Gastrocnemius medialis (tissue), 4 donors: ENCODE results near the gene ARMH2. TPM values are rescaled to one million over a fixed set of nuclear protein-coding genes. Genes with fewer than 3 reads are reported as not detected.

ENCODE experiments used
- ATAC-seq, 2 donors: fragments of 150-250 bp; one replicate each; pipeline ENCODE4 v1.9.1; 2016
- DNase-seq, 2 donors: peaks; one replicate each; pipeline ENCODE4 v3.0.0-alpha.2; 2019
- H3K27ac ChIP-seq, 4 donors: fragments of 200-600 bp; sonication (generic); 1 replicate in 1 of 4; 2 replicates in 3 of 4; pipeline ENCODE4 v1.5.1; 2016 to 2018; ENCODE audit warnings: mild to moderate bottlenecking in 2 of 4, moderate library complexity in 1 of 4
- H3K27me3 ChIP-seq, 3 donors: fragments of 200-600 bp; sonication (generic) in 2 of 3; 1 replicate in 1 of 3; 2 replicates in 2 of 3; pipeline versions ENCODE4 v1.5.1 to v1.6.0; 2016 to 2019; ENCODE audit warnings: mild to moderate bottlenecking in 1 of 3, moderate library complexity in 1 of 3
- H3K36me3 ChIP-seq, 2 donors: fragments of 200-600 bp; sonication (generic) in 1 of 2; one replicate each; pipeline ENCODE4 v1.5.1; 2017 to 2018
- H3K4me1 ChIP-seq, 2 donors: fragments of 200-600 bp; sonication (generic) in 1 of 2; one replicate each; pipeline ENCODE4 v1.5.1; 2016 to 2017; ENCODE audit warnings: mild to moderate bottlenecking in 2 of 2
- H3K4me3 ChIP-seq, 4 donors: fragments of 200-600 bp; sonication (generic) in 3 of 4; 1 replicate in 1 of 4; 2 replicates in 3 of 4; pipeline ENCODE4 v1.5.1; 2016 to 2019; ENCODE audit warnings: mild to moderate bottlenecking in 2 of 4
- H3K9me3 ChIP-seq, 3 donors: fragments of 200-600 bp; sonication (generic) in 2 of 3; 1 replicate in 1 of 3; 2 replicates in 2 of 3; pipeline ENCODE4 v1.5.1; 2016 to 2019
- CTCF ChIP-seq, 5 experiments: fragments of 450-650 bp in 3 of 5; fragments of 200-600 bp in 2 of 5; sonication (generic) in 2 of 5; IDR thresholded peaks in 4 of 5; conservative IDR thresholded peaks in 1 of 5; 1 replicate in 4 of 5; 2 replicates in 1 of 5; pipeline ENCODE4 v1.5.1; 2016 to 2019; ENCODE audit warnings: antibody characterized with exemption in 5 of 5, mild to moderate bottlenecking in 3 of 5, moderate library complexity in 3 of 5
- POLR2A ChIP-seq, 2 donors: fragments of 450-650 bp; IDR thresholded peaks; one replicate each; pipeline ENCODE4 v1.6.1; 2017; ENCODE audit warnings: antibody characterized with exemption in 2 of 2, mild to moderate bottlenecking in 2 of 2, moderate library complexity in 2 of 2
- in situ Hi-C, 4 donors: fragments of 200-750 bp; cut with MboI; loops; one replicate each; pipeline versions ENCODE4 v1.15.0 to v1.8.0; 2017; ENCODE audit warnings: low sequenced_read_pairs in 4 of 4
- intact Hi-C: fragments of 100-400 bp; cut with DNase I; formaldehyde crosslinking; loops from one replicate; pipeline ENCODE4 v1.15.1; 2023; ENCODE audit warnings: low total_unique reads
- total RNA-seq, 4 donors: library from RNA; depleted of rRNA; stranded (reverse); fragments of >200 nt; gene quantifications; one replicate each; pipeline versions ENCODE4 v1.1.0 to v1.2.3, GENCODE V29; 2016

Gene ARMH2
- total RNA-seq, 4 donors from 2014 or later = not detected

DNA sequence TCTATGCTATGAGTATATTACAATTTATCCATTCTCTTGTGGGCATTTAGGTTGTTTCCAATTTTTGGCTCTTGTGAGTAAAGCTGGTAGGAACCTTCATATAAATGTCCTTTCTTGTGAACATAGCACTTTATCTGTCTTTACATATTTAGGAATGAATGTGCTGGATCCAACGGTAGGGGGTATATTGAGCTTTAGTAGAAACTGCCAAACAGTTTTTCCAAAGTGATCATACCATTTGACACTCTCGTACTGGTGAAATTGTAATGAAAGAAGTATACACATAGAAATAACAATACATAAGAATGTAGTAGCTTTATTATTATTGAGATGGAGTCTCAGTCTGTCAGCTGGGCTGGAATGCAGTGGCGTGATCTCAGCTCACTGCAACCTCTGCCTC, 30.9 kb upstream of the ARMH2 start:
- no peak overlapping the region for H3K4me3 ChIP-seq
- DNase-seq = no peak
- peaks cover 5 to 47% of the 10 kb centered on the region in 2 donors for H3K36me3 ChIP-seq
- no peak for TF ChIP-seq POLR2A (IDR thresholded peaks at IDR 0.05)
- TF ChIP-seq CTCF (IDR thresholded peaks at IDR 0.05 in 4 of 5, conservative IDR thresholded peaks at IDR 0.05 in 1 of 5) = no peak
- no peak for ATAC-seq
- H3K27me3 ChIP-seq = no peaks in the 10 kb centered on the region
- no peaks in the 10 kb centered on the region for H3K9me3 ChIP-seq
- H3K4me1 ChIP-seq = no peaks in the 10 kb centered on the region
- in situ Hi-C loops = no loop called here
- no peak overlapping the region for H3K27ac ChIP-seq
- intact Hi-C loops = no loop called here

GRCh38 chr6:24827970-24828369, 29.3 kb upstream of the ARMH2 start:
- Histone ChIP-seq H3K36me3 (peaks cover 5 to 64% of the 10 kb centered on the region in 2 donors), H3K9me3 (no peaks in the 10 kb centered on the region), H3K27ac (no peak overlapping the region), H3K4me3 (no peak overlapping the region), H3K27me3 (no peaks in the 10 kb centered on the region), H3K4me1 (no peaks in the 10 kb centered on the region)
- TF ChIP-seq POLR2A (IDR thresholded peaks at IDR 0.05) (no peak), CTCF (IDR thresholded peaks at IDR 0.05 in 4 of 5, conservative IDR thresholded peaks at IDR 0.05 in 1 of 5) (no peak)
- intact Hi-C loops = no loop called here
- ATAC-seq = no peak
- in situ Hi-C loops = no loop called here
- DNase-seq = no peak

- Histone ChIP-seq H3K4me3 (no peak overlapping the region), H3K27ac (no peak overlapping the region), H3K9me3 (no peaks in the 10 kb centered on the region), H3K4me1 (no peaks in the 10 kb centered on the region), H3K36me3 (peaks cover 5 to 67% of the 10 kb centered on the region in 2 donors), H3K27me3 (no peaks in the 10 kb centered on the region)
- TF ChIP-seq POLR2A (IDR thresholded peaks at IDR 0.05) = no peak
- TF ChIP-seq CTCF (IDR thresholded peaks at IDR 0.05 in 4 of 5, conservative IDR thresholded peaks at IDR 0.05 in 1 of 5) = no peak
- DNase-seq (no peak), ATAC-seq (no peak)
- in situ Hi-C loops = no loop called here
- intact Hi-C loops = no loop called here
Measured at GRCh38 chr6:24827162-24827561, 28.4 kb upstream of the ARMH2 start.

DNA sequence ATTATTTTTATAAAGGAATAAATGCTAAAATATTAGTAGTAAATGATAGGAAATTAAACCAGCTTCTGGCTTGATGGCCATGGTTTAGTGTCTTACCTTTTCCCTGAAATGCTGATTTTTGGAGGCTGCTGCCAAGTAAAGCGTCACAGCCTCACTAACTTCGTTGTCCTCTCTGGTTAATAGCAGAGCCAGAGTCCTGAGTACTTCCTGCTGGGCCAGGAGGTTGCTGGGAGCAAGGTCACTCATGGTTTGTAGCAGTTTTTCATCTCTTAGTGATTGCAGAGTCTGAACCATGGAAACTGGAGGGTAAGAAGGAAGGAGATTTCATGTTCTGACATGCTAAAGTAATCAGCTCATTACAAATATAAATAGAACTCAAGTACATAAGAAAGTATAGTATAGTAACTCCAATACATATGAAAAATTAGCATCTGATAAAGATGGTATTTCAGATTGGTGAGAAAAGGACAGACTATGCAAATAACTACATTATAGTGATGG, 26.5 kb upstream of the ARMH2 start:
- no peak for DNase-seq
- in situ Hi-C loops = no loop called here
- no peaks in the 10 kb centered on the region for H3K4me1 ChIP-seq
- no peaks in the 10 kb centered on the region for H3K27me3 ChIP-seq
- H3K9me3 ChIP-seq = no peaks in the 10 kb centered on the region
- intact Hi-C loops = no loop called here
- TF ChIP-seq POLR2A (IDR thresholded peaks at IDR 0.05) = no peak
- TF ChIP-seq CTCF (IDR thresholded peaks at IDR 0.05 in 4 of 5, conservative IDR thresholded peaks at IDR 0.05 in 1 of 5) = no peak
- peaks cover 5 to 55% of the 10 kb centered on the region in 2 donors for H3K36me3 ChIP-seq
- no peak overlapping the region for H3K4me3 ChIP-seq
- no peak overlapping the region for H3K27ac ChIP-seq
- no peak for ATAC-seq
